HEK293 (cell line): Measurements from ENCODE around the gene ENDOU.

Source experiments
- CTCF ChIP-seq: fragments of 450-650 bp; formaldehyde crosslinking; IDR thresholded peaks from 2 replicates; pipeline ENCODE4 v1.5.1; 2016; ENCODE audit warnings: missing biosample characterization, missing genetic modification characterization
- GLI2 ChIP-seq: fragments of 450-650 bp; formaldehyde crosslinking; IDR thresholded peaks from 2 replicates; pipeline ENCODE4; 2017; ENCODE audit warnings: missing biosample characterization, missing genetic modification characterization, low read depth, borderline replicate concordance
- GLI4 ChIP-seq: fragments of 450-650 bp; formaldehyde crosslinking; IDR thresholded peaks from 2 replicates; pipeline ENCODE4 v1.5.1; 2016; ENCODE audit warnings: missing biosample characterization, missing genetic modification characterization
- HOXC10 ChIP-seq: sonication (generic); formaldehyde crosslinking; IDR thresholded peaks from 2 replicates; pipeline ENCODE4 v1.8.1; 2023; ENCODE audit warnings: mild to moderate bottlenecking, missing genetic modification reagents
- PATZ1 ChIP-seq: fragments of 450-650 bp; formaldehyde crosslinking; IDR thresholded peaks from 2 replicates; pipeline ENCODE4 v1.5.1; 2016; ENCODE audit warnings: missing biosample characterization, missing genetic modification characterization
- REPIN1 ChIP-seq: fragments of 450-650 bp; formaldehyde crosslinking; IDR thresholded peaks from 2 replicates; pipeline ENCODE4 v1.5.1; 2017; ENCODE audit warnings: missing biosample characterization, missing genetic modification characterization, low read depth
- REST ChIP-seq: fragments of 450-650 bp; formaldehyde crosslinking; IDR thresholded peaks from 2 replicates; pipeline ENCODE4 v1.5.1; 2016; ENCODE audit warnings: missing biosample characterization, missing genetic modification characterization
- TSHZ1 ChIP-seq: fragments of 450-650 bp; formaldehyde crosslinking; IDR thresholded peaks from 2 replicates; pipeline ENCODE4 v1.5.1; 2016; ENCODE audit warnings: missing biosample characterization, missing genetic modification characterization, borderline replicate concordance
- YY1 ChIP-seq: fragments of 450-650 bp; formaldehyde crosslinking; IDR thresholded peaks from 2 replicates; pipeline ENCODE4 v1.5.1; 2018; ENCODE audit warnings: missing biosample characterization, missing genetic modification characterization
- ZNF10 ChIP-seq: fragments of 450-650 bp; formaldehyde crosslinking; IDR thresholded peaks from 2 replicates; pipeline ENCODE4 v1.5.1; 2017; ENCODE audit warnings: missing biosample characterization, missing genetic modification characterization
- ZNF223 ChIP-seq: fragments of 450-650 bp; formaldehyde crosslinking; IDR thresholded peaks from 2 replicates; pipeline ENCODE4 v1.5.1; 2016; ENCODE audit warnings: missing biosample characterization, missing genetic modification characterization
- ZNF433 ChIP-seq: fragments of 450-650 bp; formaldehyde crosslinking; IDR thresholded peaks from 2 replicates; pipeline ENCODE4 v1.5.1; 2016; ENCODE audit warnings: missing biosample characterization, missing genetic modification characterization, low read depth
- ZNF514 ChIP-seq: fragments of 450-650 bp; formaldehyde crosslinking; IDR thresholded peaks from 2 replicates; pipeline ENCODE4 v1.5.1; 2016; ENCODE audit warnings: missing biosample characterization, missing genetic modification characterization
- ZSCAN16 ChIP-seq: fragments of 450-650 bp; formaldehyde crosslinking; IDR thresholded peaks from 2 replicates; pipeline ENCODE4 v1.5.1; 2016; ENCODE audit warnings: missing biosample characterization, missing genetic modification characterization

- TF ChIP-seq CTCF (tag by site-specific recombination): no peak
- no peak for TF ChIP-seq ZNF10 (tag by site-specific recombination)
- TF ChIP-seq REST: no peak
- no peak for TF ChIP-seq GLI4 (tag by site-specific recombination)
- TF ChIP-seq PATZ1 (tag by site-specific recombination): no peak
- TF ChIP-seq GLI2: no peak
- TF ChIP-seq HOXC10 (CRISPR knock-in tag): no peak
- no peak for TF ChIP-seq REPIN1 (tag by site-specific recombination)
- no peak for TF ChIP-seq YY1
- TF ChIP-seq ZNF433 (tag by site-specific recombination): no peak
- TF ChIP-seq ZNF514 (tag by site-specific recombination): no peak
- no peak for TF ChIP-seq ZNF223 (tag by site-specific recombination)
- no peak for TF ChIP-seq ZSCAN16
- TF ChIP-seq TSHZ1: no peak
Measured at GRCh38 chr12:47754126-47754525, 28.8 kb upstream of the ENDOU start.
